Measurements from ENCODE around the gene PKNOX2.

- TF ChIP-seq, protein P1, sequence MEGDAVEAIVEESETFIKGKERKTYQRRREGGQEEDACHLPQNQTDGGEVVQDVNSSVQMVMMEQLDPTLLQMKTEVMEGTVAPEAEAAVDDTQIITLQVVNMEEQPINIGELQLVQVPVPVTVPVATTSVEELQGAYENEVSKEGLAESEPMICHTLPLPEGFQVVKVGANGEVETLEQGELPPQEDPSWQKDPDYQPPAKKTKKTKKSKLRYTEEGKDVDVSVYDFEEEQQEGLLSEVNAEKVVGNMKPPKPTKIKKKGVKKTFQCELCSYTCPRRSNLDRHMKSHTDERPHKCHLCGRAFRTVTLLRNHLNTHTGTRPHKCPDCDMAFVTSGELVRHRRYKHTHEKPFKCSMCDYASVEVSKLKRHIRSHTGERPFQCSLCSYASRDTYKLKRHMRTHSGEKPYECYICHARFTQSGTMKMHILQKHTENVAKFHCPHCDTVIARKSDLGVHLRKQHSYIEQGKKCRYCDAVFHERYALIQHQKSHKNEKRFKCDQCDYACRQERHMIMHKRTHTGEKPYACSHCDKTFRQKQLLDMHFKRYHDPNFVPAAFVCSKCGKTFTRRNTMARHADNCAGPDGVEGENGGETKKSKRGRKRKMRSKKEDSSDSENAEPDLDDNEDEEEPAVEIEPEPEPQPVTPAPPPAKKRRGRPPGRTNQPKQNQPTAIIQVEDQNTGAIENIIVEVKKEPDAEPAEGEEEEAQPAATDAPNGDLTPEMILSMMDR (conservative IDR thresholded peaks at IDR 0.05 in 1 of 2, IDR thresholded peaks at IDR 0.05 in 1 of 2; ENCODE audit: extremely low read depth in 1 of 2, insufficient read depth in 1 of 2, low read depth in 1 of 2, low read length in 2 of 2): no peak
- no peak for TF ChIP-seq EZH2 (IDR thresholded peaks at IDR 0.05; ENCODE audit: borderline replicate concordance, low read length)
These were observed 82.9 kb downstream of the PKNOX2 start for GRCh38 chr11:125247431-125247830.
